ENCODE results near the gene SRGN.

The SRGN gene

DNA sequence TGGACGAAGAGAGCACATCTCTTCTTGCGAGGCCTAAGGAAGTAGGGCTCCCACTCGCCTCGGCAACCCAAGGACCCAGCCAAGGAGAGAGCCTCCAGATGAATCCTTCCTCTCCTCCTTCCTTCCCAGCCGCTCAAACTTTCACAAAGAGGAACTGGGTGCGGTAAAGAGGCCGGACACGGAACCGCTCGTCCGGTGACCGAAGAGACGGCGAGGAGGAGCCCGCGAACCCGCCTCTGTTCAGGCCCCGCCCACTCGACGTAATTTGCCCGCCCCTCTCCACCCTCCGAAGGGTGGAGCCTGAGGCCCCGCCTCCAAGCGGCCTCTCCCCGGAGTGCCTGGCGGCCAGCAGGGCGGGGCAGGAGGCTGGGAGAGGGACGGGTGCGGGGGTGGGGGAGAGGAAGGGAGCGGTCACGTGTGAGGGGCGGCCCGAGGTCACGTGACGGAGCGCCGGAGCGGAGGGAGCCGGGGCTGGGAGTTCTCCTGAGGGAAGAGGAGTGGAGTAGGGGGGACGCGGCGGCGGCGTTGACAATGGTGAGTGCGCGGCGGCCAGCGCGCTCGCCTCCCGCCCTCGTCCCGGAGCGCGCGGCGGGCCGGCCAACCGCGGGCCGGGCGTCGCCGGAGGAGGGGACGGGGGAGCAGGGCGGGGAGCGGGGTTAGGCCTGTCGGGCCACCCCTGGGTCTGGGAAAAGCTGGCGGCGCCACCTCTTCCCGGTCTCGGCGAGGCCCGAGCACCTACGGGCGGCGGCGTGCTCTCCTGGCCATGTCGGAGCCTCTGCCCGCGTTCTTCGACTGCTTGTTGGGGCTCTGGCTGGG, 36.1 kb downstream of the SRGN start, which contains the start of gene VPS26A:
TSS of gene VPS26A (plus strand) at position 432 of the 816 bp plus-strand sequence. CDS start at position 532, 100 bp downstream.
- peaks cover 14% of the 10 kb centered on the region for H3F3A ChIP-seq (ENCODE audit: insufficient read depth, low read length)
- peak within 1 kb of the TSS; percentile 78 for H3K4me2 ChIP-seq (ENCODE audit: low read depth, low read length)
- peak within 1 kb of the TSS; percentile 92 for H2AFZ ChIP-seq (ENCODE audit: low read length)
- peak within 1 kb of the TSS; percentile 68 for H3K4me3 ChIP-seq (ENCODE audit: low read length)
- no peaks in the 10 kb centered on the region for H3K9me3 ChIP-seq (replicated peaks; ENCODE audit: insufficient read depth, low read length)
- H3K27me3 ChIP-seq (replicated peaks; ENCODE audit: insufficient read depth, low read length), result no peaks in the 10 kb centered on the region
- TF ChIP-seq EZH2phosphoT487 (IDR thresholded peaks at IDR 0.05; ENCODE audit: low read length) (no peak), CTCF (IDR thresholded peaks at IDR 0.05; ENCODE audit: low read length) (0 out of 2 replicates have a peak, but pooled peaks have one; percentile 53)
- peaks cover 9% of the 10 kb centered on the region for H3K4me1 ChIP-seq (ENCODE audit: low read length)
- H3K36me3 ChIP-seq (replicated peaks; ENCODE audit: insufficient read depth, low read length), result no peaks in the 10 kb centered on the region
- peaks cover 47% of the 10 kb centered on the region for H3K79me2 ChIP-seq (ENCODE audit: low read length)
- no peaks in the 10 kb centered on the region for H4K20me1 ChIP-seq (ENCODE audit: insufficient read depth, low read length)
- peak within 1 kb of the TSS; percentile 77 for H3K27ac ChIP-seq (ENCODE audit: low read length)
- no peaks in the 10 kb centered on the region for H3K9me2 ChIP-seq (replicated peaks; ENCODE audit: insufficient read depth, low read length)
- H3K9ac ChIP-seq (ENCODE audit: low read length), result peak within 1 kb of the TSS; percentile 69
- DNase-seq, result peak; percentile 97

- Histone ChIP-seq H3K27ac (ENCODE audit: low read length) (peak overlapping the region; percentile 54), H3K9me2 (replicated peaks; ENCODE audit: insufficient read depth, low read length) (no peaks in the 10 kb centered on the region), H3K4me1 (ENCODE audit: low read length) (peaks cover 11% of the 10 kb centered on the region), H4K20me1 (ENCODE audit: insufficient read depth, low read length) (no peaks in the 10 kb centered on the region), H3K4me2 (ENCODE audit: low read depth, low read length) (peak overlapping the region; percentile 78), H3K27me3 (replicated peaks; ENCODE audit: insufficient read depth, low read length) (no peaks in the 10 kb centered on the region), H3K4me3 (ENCODE audit: low read length) (peak overlapping the region; percentile 68), H3F3A (ENCODE audit: insufficient read depth, low read length) (peaks cover 14% of the 10 kb centered on the region), H3K79me2 (ENCODE audit: low read length) (peaks cover 55% of the 10 kb centered on the region), H3K9ac (ENCODE audit: low read length) (peak overlapping the region; percentile 69), H2AFZ (ENCODE audit: low read length) (peak overlapping the region; percentile 63), H3K9me3 (replicated peaks; ENCODE audit: insufficient read depth, low read length) (no peaks in the 10 kb centered on the region), H3K36me3 (replicated peaks; ENCODE audit: insufficient read depth, low read length) (no peaks in the 10 kb centered on the region)
- peak; percentile 56 for DNase-seq
- TF ChIP-seq CTCF (IDR thresholded peaks at IDR 0.05; ENCODE audit: low read length) (no peak), EZH2phosphoT487 (IDR thresholded peaks at IDR 0.05; ENCODE audit: low read length) (no peak), EZH2 (optimal IDR thresholded peaks at IDR 0.05; ENCODE audit: low read depth, low read length) (no peak)
Observed at GRCh38 chr10:69124563-69125268, 36.8 kb downstream of the SRGN start.

DNA sequence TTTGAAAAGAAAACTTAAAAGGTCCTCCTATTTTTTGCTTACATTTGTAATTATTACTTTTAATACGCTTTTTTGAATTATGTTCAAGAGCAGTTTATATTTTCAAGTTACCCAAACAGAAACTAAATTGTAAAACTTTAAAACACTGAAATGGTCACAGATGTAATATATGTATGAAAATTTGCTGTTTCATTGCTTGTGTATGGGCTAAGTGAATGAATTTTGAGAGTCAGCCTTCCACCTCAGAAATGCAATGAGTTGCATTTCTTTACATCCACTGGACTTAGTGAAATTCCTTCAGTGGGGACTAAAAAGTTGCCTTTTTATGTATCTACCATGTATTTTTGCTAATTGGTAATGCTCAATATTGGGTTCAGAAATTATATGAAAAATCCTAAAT, 37.7 kb downstream of the SRGN start:
- Histone ChIP-seq H3K27ac (ENCODE audit: low read length) (no peak overlapping the region), H3K4me2 (ENCODE audit: low read depth, low read length) (peak overlapping the region; percentile 78), H3K4me1 (ENCODE audit: low read length) (peaks cover 11% of the 10 kb centered on the region), H3K36me3 (replicated peaks; ENCODE audit: insufficient read depth, low read length) (no peaks in the 10 kb centered on the region), H3K9me3 (replicated peaks; ENCODE audit: insufficient read depth, low read length) (no peaks in the 10 kb centered on the region), H2AFZ (ENCODE audit: low read length) (no peak overlapping the region), H3K27me3 (replicated peaks; ENCODE audit: insufficient read depth, low read length) (no peaks in the 10 kb centered on the region), H3K9ac (ENCODE audit: low read length) (peak overlapping the region; percentile 69; the same call in 1 of the 2 replicates), H4K20me1 (ENCODE audit: insufficient read depth, low read length) (no peaks in the 10 kb centered on the region), H3K79me2 (ENCODE audit: low read length) (peaks cover 63% of the 10 kb centered on the region), H3K9me2 (replicated peaks; ENCODE audit: insufficient read depth, low read length) (no peaks in the 10 kb centered on the region), H3F3A (ENCODE audit: insufficient read depth, low read length) (peaks cover 14% of the 10 kb centered on the region), H3K4me3 (ENCODE audit: low read length) (peak overlapping the region; percentile 68)
- no peak for DNase-seq
- TF ChIP-seq CTCF (IDR thresholded peaks at IDR 0.05; ENCODE audit: low read length) (no peak), EZH2 (optimal IDR thresholded peaks at IDR 0.05; ENCODE audit: low read depth, low read length) (no peak), EZH2phosphoT487 (IDR thresholded peaks at IDR 0.05; ENCODE audit: low read length) (no peak)
